Neural progenitor cell (in vitro differentiated cells): Measurements from ENCODE around the gene NR3C2. TPM values are rescaled to one million over a fixed set of nuclear protein-coding genes. Genes with fewer than 3 reads are reported as not detected.

Experiments
- DNase-seq: peaks from one replicate; pipeline ENCODE4 v3.0.0-alpha.2; 2016; ENCODE audit warnings: low spot score
- H2AFZ ChIP-seq: fragments of 200-600 bp; sonication (generic); replicated peaks from 2 replicates; pipeline ENCODE4 v1.6.1; 2016; ENCODE audit warnings: antibody characterized with exemption
- H3F3A ChIP-seq: fragments of 200-600 bp; sonication (generic); 2 replicates; pipeline ENCODE4 v1.6.1; 2016; ENCODE audit warnings: antibody characterized with exemption, low read depth
- H3K27ac ChIP-seq: fragments of 200-600 bp; sonication (generic); 2 replicates; pipeline ENCODE4 v1.5.1; 2016; ENCODE audit warnings: mild to moderate bottlenecking
- H3K27me3 ChIP-seq: fragments of 200-600 bp; sonication (generic); 2 replicates; pipeline ENCODE4 v1.6.1; 2016; ENCODE audit warnings: mild to moderate bottlenecking, moderate library complexity
- H3K36me3 ChIP-seq: fragments of 200-600 bp; sonication (generic); 2 replicates; pipeline ENCODE4 v1.5.1; 2016
- H3K4me1 ChIP-seq: fragments of 200-600 bp; sonication (generic); 2 replicates; pipeline ENCODE4 v1.6.1; 2016; ENCODE audit warnings: mixed run types
- H3K4me2 ChIP-seq: fragments of 200-600 bp; sonication (generic); 2 replicates; pipeline ENCODE4 v1.6.1; 2016
- H3K4me3 ChIP-seq: fragments of 200-600 bp; sonication (generic); 2 replicates; pipeline ENCODE4 v1.5.1; 2016
- H3K79me2 ChIP-seq: fragments of 200-600 bp; sonication (generic); 2 replicates; pipeline ENCODE4 v1.6.1; 2016; ENCODE audit warnings: low read depth
- H3K9ac ChIP-seq: fragments of 200-600 bp; sonication (generic); 2 replicates; pipeline ENCODE4 v1.6.1; 2016
- H3K9me3 ChIP-seq: fragments of 200-600 bp; sonication (generic); 2 replicates; pipeline ENCODE4 v1.5.1; 2016; ENCODE audit warnings: low read depth
- H4K20me1 ChIP-seq: fragments of 200-600 bp; sonication (generic); 2 replicates; pipeline ENCODE4 v1.6.1; 2016; ENCODE audit warnings: low read depth
- H3K27ac Mint-ChIP-seq: 3 replicates; pipeline ENCODE4 v1.8.0; 2021; ENCODE audit warnings: mixed read lengths
- H3K27me3 Mint-ChIP-seq: 2 replicates; pipeline ENCODE4 v1.8.0; 2022; ENCODE audit warnings: low read depth, mild to moderate bottlenecking, inconsistent platforms, moderate library complexity, mixed read lengths; ENCODE audit not compliant: insufficient read depth
- H3K36me3 Mint-ChIP-seq: 3 replicates; pipeline ENCODE4 v1.8.0; 2021; ENCODE audit warnings: mixed read lengths
- H3K4me1 Mint-ChIP-seq: 3 replicates; pipeline ENCODE4 v1.8.0; 2021; ENCODE audit warnings: mixed read lengths
- H3K4me3 Mint-ChIP-seq: 3 replicates; pipeline ENCODE4 v1.8.0; 2021; ENCODE audit warnings: mild to moderate bottlenecking, moderate library complexity, mixed read lengths
- H3K9me3 Mint-ChIP-seq: 3 replicates; pipeline ENCODE4 v1.8.0; 2020; ENCODE audit warnings: mixed read lengths
- EZH2 ChIP-seq: fragments of 200-600 bp; sonication (generic); IDR thresholded peaks from 2 replicates; pipeline ENCODE4 v1.6.1; 2017; ENCODE audit warnings: antibody characterized with exemption, mild to moderate bottlenecking, moderate library complexity
- EZH2phosphoT487 ChIP-seq: fragments of 200-600 bp; sonication (generic); IDR thresholded peaks from 2 replicates; pipeline ENCODE4 v1.6.1; 2017; ENCODE audit warnings: antibody characterized with exemption
- total RNA-seq: library from RNA; depleted of rRNA; stranded (reverse); fragments of >200 nt; gene quantifications from 2 replicates; pipeline ENCODE4 v1.2.3, GENCODE V29; 2015; ENCODE audit warnings: low replicate concordance
- TF ChIP-seq, protein P1 (sequence below): fragments of 200-600 bp; sonication (generic); IDR thresholded peaks from 2 replicates; pipeline ENCODE4 v1.5.1; 2017; ENCODE audit warnings: antibody characterized with exemption, mild to moderate bottlenecking

Gene NR3C2
- total RNA-seq, 1 donor from 2014 or later, result 0.73 TPM

DNA sequence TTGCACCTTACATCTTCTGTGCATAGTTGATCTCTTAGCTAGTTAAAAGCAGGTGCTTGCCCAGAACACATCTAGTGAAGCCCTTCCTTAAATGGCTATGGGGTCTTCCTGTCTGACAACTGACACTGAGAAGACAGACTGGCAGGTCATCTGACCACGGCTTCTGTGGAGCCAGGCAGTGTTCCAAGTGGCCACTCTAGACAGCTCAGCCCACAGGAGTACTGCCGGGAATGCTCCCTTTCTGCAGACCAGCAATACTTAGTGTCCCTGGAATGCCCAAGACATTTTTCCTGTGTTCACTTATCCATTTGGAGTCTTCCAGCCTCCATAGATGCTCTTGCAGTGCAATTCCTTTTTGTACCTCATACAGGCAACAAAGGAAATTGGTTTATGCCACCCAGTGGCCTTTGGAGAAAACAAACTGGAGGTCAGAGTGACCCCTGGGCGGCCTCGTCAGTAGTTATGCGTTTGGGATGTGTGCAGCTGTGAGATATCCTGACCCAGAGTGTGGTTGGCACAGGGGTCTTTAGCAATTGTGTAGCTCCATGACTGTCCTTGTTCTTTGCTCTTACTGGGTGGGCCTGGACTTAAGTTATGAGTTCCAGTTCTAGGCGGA, 374.8 kb downstream of the NR3C2 start:
- TF ChIP-seq, protein P1, sequence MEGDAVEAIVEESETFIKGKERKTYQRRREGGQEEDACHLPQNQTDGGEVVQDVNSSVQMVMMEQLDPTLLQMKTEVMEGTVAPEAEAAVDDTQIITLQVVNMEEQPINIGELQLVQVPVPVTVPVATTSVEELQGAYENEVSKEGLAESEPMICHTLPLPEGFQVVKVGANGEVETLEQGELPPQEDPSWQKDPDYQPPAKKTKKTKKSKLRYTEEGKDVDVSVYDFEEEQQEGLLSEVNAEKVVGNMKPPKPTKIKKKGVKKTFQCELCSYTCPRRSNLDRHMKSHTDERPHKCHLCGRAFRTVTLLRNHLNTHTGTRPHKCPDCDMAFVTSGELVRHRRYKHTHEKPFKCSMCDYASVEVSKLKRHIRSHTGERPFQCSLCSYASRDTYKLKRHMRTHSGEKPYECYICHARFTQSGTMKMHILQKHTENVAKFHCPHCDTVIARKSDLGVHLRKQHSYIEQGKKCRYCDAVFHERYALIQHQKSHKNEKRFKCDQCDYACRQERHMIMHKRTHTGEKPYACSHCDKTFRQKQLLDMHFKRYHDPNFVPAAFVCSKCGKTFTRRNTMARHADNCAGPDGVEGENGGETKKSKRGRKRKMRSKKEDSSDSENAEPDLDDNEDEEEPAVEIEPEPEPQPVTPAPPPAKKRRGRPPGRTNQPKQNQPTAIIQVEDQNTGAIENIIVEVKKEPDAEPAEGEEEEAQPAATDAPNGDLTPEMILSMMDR, result no peak
- TF ChIP-seq EZH2phosphoT487 (no peak), EZH2 (no peak)
- Histone ChIP-seq H3F3A (no peaks in the 10 kb centered on the region), H3K4me1 (peaks cover 4% of the 10 kb centered on the region), H3K4me3 (no peak overlapping the region), H2AFZ (no peak overlapping the region), H3K27ac (no peak overlapping the region), H4K20me1 (no peaks in the 10 kb centered on the region), H3K9me3 (no peaks in the 10 kb centered on the region), H3K4me2 (no peak overlapping the region), H3K27me3 (no peaks in the 10 kb centered on the region), H3K79me2 (no peaks in the 10 kb centered on the region), H3K9ac (no peak overlapping the region), H3K36me3 (no peaks in the 10 kb centered on the region)
- Mint-ChIP-seq H3K27ac (no peak overlapping the region), H3K27me3 (peaks cover 3% of the 10 kb centered on the region), H3K4me3 (no peak overlapping the region), H3K4me1 (peaks cover 33% of the 10 kb centered on the region), H3K9me3 (no peaks in the 10 kb centered on the region), H3K36me3 (no peaks in the 10 kb centered on the region)
- no peak for DNase-seq

DNA sequence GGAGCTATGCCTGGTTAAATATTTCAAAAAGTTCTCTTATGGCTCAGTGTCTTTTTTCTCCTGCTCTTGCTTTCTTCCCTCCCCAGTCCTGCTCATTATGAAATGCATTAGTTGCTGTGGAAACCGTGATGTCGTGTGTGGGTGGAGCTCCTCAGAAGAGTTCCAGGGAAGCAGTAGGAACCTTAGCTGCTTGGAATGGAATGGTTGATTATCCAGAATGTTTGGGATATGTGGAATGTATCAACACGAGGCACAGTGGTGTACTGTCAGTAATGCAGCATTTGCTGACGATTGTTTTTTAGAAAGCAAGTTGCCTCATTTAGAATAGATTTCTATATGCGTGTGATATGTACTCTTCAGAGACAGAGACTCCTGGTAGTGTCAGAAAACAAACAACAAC, 377.1 kb downstream of the NR3C2 start:
- no peaks in the 10 kb centered on the region for H4K20me1 ChIP-seq
- DNase-seq, result no peak
- no peak overlapping the region for H3K9ac ChIP-seq
- H3K27me3 ChIP-seq, result no peaks in the 10 kb centered on the region
- no peaks in the 10 kb centered on the region for H3K79me2 ChIP-seq
- H3F3A ChIP-seq, result no peaks in the 10 kb centered on the region
- Mint-ChIP-seq H3K27ac (no peak overlapping the region), H3K27me3 (peaks cover 6% of the 10 kb centered on the region), H3K9me3 (no peaks in the 10 kb centered on the region), H3K4me1 (peaks cover 34% of the 10 kb centered on the region), H3K36me3 (no peaks in the 10 kb centered on the region), H3K4me3 (no peak overlapping the region)
- TF ChIP-seq EZH2 (no peak), EZH2phosphoT487 (no peak)
- TF ChIP-seq, protein P1, result no peak
- no peak overlapping the region for H3K27ac ChIP-seq
- H3K9me3 ChIP-seq, result no peaks in the 10 kb centered on the region
- no peak overlapping the region for H3K4me3 ChIP-seq
- peaks cover 4% of the 10 kb centered on the region for H3K4me1 ChIP-seq
- no peak overlapping the region for H2AFZ ChIP-seq
- H3K4me2 ChIP-seq, result no peak overlapping the region
- no peaks in the 10 kb centered on the region for H3K36me3 ChIP-seq

DNA sequence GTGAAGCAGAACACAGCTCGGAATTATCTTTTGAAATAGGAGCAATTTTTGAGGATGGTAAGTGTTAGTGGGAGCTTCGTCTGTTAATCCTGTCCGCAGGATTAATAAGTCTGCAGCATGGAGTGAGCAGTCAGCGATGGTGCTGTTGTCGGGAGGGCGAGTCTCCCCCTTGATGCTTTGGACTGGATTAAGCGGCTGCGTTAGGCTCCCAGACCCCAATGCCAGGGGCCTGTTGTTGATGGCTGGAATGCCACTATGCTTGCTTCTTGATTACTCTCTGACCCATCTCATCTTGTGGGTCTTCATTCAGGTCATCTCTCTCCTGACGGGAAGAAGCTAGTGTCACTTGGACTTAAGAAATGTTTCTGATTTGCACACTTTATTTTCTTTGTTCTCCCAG, 377.8 kb downstream of the NR3C2 start:
- Mint-ChIP-seq H3K36me3 (no peaks in the 10 kb centered on the region), H3K27me3 (peaks cover 6% of the 10 kb centered on the region), H3K9me3 (no peaks in the 10 kb centered on the region), H3K27ac (no peak overlapping the region), H3K4me3 (no peak overlapping the region), H3K4me1 (peaks cover 31% of the 10 kb centered on the region)
- H3K4me1 ChIP-seq, result peaks cover 4% of the 10 kb centered on the region
- no peak overlapping the region for H3K4me3 ChIP-seq
- no peaks in the 10 kb centered on the region for H4K20me1 ChIP-seq
- H2AFZ ChIP-seq, result no peak overlapping the region
- no peak overlapping the region for H3K27ac ChIP-seq
- H3K27me3 ChIP-seq, result no peaks in the 10 kb centered on the region
- no peaks in the 10 kb centered on the region for H3K9me3 ChIP-seq
- no peaks in the 10 kb centered on the region for H3F3A ChIP-seq
- no peaks in the 10 kb centered on the region for H3K79me2 ChIP-seq
- no peak for DNase-seq
- H3K4me2 ChIP-seq, result no peak overlapping the region
- no peak overlapping the region for H3K9ac ChIP-seq
- TF ChIP-seq, protein P1, result no peak
- TF ChIP-seq EZH2phosphoT487 (no peak), EZH2 (no peak)
- no peaks in the 10 kb centered on the region for H3K36me3 ChIP-seq
